ENCODE results near the gene PERM1. TPM values are rescaled to one million over a fixed set of nuclear protein-coding genes. Genes with fewer than 3 reads are reported as not detected.

PERM1 gene
- polyA plus RNA-seq, 1 donor (not counting 4 experiments of a cell fraction or from before 2014, with no cell fraction given): not detected

GRCh38 chr1:1004780-1005697 lies 23.1 kb upstream of the PERM1 start:
- H3K36me3 ChIP-seq (ENCODE audit: control insufficient read depth in 2 of 2, extremely low read depth in 1 of 2, insufficient read depth in 2 of 2, low read length in 2 of 2): no peaks in the 10 kb centered on the region
- FAIRE-seq (no peak), DNase-seq (ENCODE audit: low read depth, low spot score) (no peak)
- H3K9me3 ChIP-seq (ENCODE audit: control insufficient read depth, low read depth, low read length): no peaks in the 10 kb centered on the region
- peaks cover 26% of the 10 kb centered on the region for H3K4me1 ChIP-seq (ENCODE audit: control insufficient read depth, extremely low read depth, insufficient read depth, low read length)
- H3K79me2 ChIP-seq (ENCODE audit: control insufficient read depth, insufficient read depth, low read length): no peaks in the 10 kb centered on the region
- no peak overlapping the region for H3K4me2 ChIP-seq (ENCODE audit: control insufficient read depth, extremely low read depth, insufficient read depth, low read depth, low read length)
- no peak overlapping the region for H2AFZ ChIP-seq (ENCODE audit: control insufficient read depth, low read length)
- H3K4me3 ChIP-seq (ENCODE audit: control insufficient read depth in 2 of 3, extremely low read depth in 1 of 3, insufficient read depth in 2 of 3, low read depth in 1 of 3, low read length in 3 of 3): no peak overlapping the region
- H4K20me1 ChIP-seq (ENCODE audit: control insufficient read depth, extremely low read depth, insufficient read depth, low read length): no peaks in the 10 kb centered on the region
- no peaks in the 10 kb centered on the region for H3K9me1 ChIP-seq (ENCODE audit: control insufficient read depth, extremely low read depth, insufficient read depth, low read length)
- TF ChIP-seq CTCF (optimal IDR thresholded peaks at IDR 0.05 in 1 of 3, IDR thresholded peaks at IDR 0.05 in 1 of 3, conservative IDR thresholded peaks at IDR 0.05 in 1 of 3; ENCODE audit: extremely low read depth in 1 of 3, insufficient read depth in 2 of 3, low read length in 3 of 3): no peak
- no peak for TF ChIP-seq EZH2 (IDR thresholded peaks at IDR 0.05; ENCODE audit: low read length)
- no peak overlapping the region for H3K27ac ChIP-seq (ENCODE audit: control insufficient read depth, insufficient read depth, low read length)
- H3K27me3 ChIP-seq (ENCODE audit: control insufficient read depth, extremely low read depth, insufficient read depth, low read length): peaks cover 21% of the 10 kb centered on the region
- H3K9ac ChIP-seq (ENCODE audit: control insufficient read depth, extremely low read depth, insufficient read depth, low read length): no peak overlapping the region
- dilution Hi-C loops (cut with MboI; ENCODE audit: extremely low pct_ligation_motif_present, low sequenced_read_pairs): no loop called here

- H3K4me1 ChIP-seq (ENCODE audit: control insufficient read depth, extremely low read depth, insufficient read depth, low read length): peaks cover 27% of the 10 kb centered on the region
- no peaks in the 10 kb centered on the region for H3K9me1 ChIP-seq (ENCODE audit: control insufficient read depth, extremely low read depth, insufficient read depth, low read length)
- no peak overlapping the region for H2AFZ ChIP-seq (ENCODE audit: control insufficient read depth, low read length)
- DNase-seq (ENCODE audit: low read depth, low spot score) (no peak), FAIRE-seq (no peak)
- dilution Hi-C loops (cut with MboI; ENCODE audit: extremely low pct_ligation_motif_present, low sequenced_read_pairs): no loop called here
- no peaks in the 10 kb centered on the region for H4K20me1 ChIP-seq (ENCODE audit: control insufficient read depth, extremely low read depth, insufficient read depth, low read length)
- H3K27ac ChIP-seq (ENCODE audit: control insufficient read depth, insufficient read depth, low read length): no peak overlapping the region
- TF ChIP-seq EZH2 (IDR thresholded peaks at IDR 0.05; ENCODE audit: low read length) (no peak), CTCF (optimal IDR thresholded peaks at IDR 0.05 in 1 of 3, IDR thresholded peaks at IDR 0.05 in 1 of 3, conservative IDR thresholded peaks at IDR 0.05 in 1 of 3; ENCODE audit: extremely low read depth in 1 of 3, insufficient read depth in 2 of 3, low read length in 3 of 3) (no peak)
- no peaks in the 10 kb centered on the region for H3K79me2 ChIP-seq (ENCODE audit: control insufficient read depth, insufficient read depth, low read length)
- no peak overlapping the region for H3K4me2 ChIP-seq (ENCODE audit: control insufficient read depth, extremely low read depth, insufficient read depth, low read depth, low read length)
- no peaks in the 10 kb centered on the region for H3K9me3 ChIP-seq (ENCODE audit: control insufficient read depth, low read depth, low read length)
- peaks cover 23% of the 10 kb centered on the region for H3K27me3 ChIP-seq (ENCODE audit: control insufficient read depth, extremely low read depth, insufficient read depth, low read length)
- H3K4me3 ChIP-seq (ENCODE audit: control insufficient read depth in 2 of 3, extremely low read depth in 1 of 3, insufficient read depth in 2 of 3, low read depth in 1 of 3, low read length in 3 of 3): no peak overlapping the region
- no peaks in the 10 kb centered on the region for H3K36me3 ChIP-seq (ENCODE audit: control insufficient read depth in 2 of 2, extremely low read depth in 1 of 2, insufficient read depth in 2 of 2, low read length in 2 of 2)
- no peak overlapping the region for H3K9ac ChIP-seq (ENCODE audit: control insufficient read depth, extremely low read depth, insufficient read depth, low read length)
These were observed 22.5 kb upstream of the PERM1 start for GRCh38 chr1:1004420-1004779.

Measured in keratinocyte (primary cell).